ENCODE measurements around the gene TUT4.

The TUT4 gene

GRCh38 chr1:52403566-52404115 lies 149.3 kb downstream of the TUT4 start:
- DNase-seq: no peak

DNA sequence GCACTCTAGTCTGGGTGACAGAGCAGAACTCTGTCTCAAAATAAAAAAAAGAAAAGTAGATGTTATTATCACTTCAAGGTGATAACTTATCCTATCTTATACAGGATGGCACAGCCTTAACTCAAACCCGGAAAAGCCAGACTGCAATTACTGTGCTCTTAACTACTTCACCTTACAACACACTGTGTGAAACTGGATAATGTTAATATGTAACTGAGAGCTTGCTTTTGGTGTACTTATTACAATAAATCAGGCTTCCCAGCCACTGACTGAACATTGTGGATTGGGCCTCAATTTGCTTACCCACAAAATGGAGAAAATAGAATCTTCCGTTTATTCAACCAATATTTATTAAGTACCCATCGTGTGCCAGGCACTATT lies 150.0 kb downstream of the TUT4 start:
- no peak for DNase-seq

GRCh38 chr1:52400131-52400530 lies 152.8 kb downstream of the TUT4 start:
- DNase-seq: no peak

DNA sequence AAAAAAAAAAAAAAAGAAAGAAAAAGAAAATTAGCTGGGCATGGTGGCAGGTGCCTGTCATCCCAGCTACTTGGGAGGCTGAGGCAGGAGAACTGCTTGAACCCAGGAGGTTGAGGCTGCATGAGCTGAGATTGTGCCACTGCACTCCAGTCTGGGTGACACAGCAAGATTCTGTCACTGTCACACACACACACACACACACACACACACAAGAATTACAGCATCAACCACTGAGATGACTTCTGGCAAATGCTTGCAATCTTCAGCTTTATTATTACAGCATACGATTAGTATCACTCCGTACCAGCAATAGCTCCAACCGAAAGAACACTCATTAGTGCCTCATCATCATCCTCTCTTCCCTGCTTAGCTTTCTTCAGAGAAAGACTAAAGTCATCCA lies 153.3 kb downstream of the TUT4 start:
- DNase-seq: no peak

GRCh38 chr1:52393174-52393573 lies 159.7 kb downstream of the TUT4 start:
- DNase-seq: no peak

- no peak for DNase-seq
Measured at GRCh38 chr1:52386458-52386857, 166.4 kb downstream of the TUT4 start.

GRCh38 chr1:52385376-52385775 lies 167.5 kb downstream of the TUT4 start:
- no peak for DNase-seq

All from NCI-H510A treated with DMSO at 0.1 percent for 48 hours (cell line).